ENCODE measurements around the gene FGF18.
"Not testable (repeated sequence)": the region's sequence is repeated elsewhere in the genome, so short reads cannot be mapped to it uniquely, and the experiment has no call there.

Gene FGF18

GRCh38 chr5:171418982-171419687 lies at the start of gene FGF18:
Gene FGF18, plus strand, starts transcription at chr5:171419647. Its CDS starts 553 bp downstream, at chr5:171420200.
- no peak for DNase-seq (ENCODE audit: low read depth in 3 of 3, low spot score in 1 of 3)

GRCh38 chr5:171369898-171370297 lies 49.5 kb upstream of the FGF18 start:
- no peak for DNase-seq (ENCODE audit: low read depth in 3 of 3, low spot score in 1 of 3)

GRCh38 chr5:171370881-171371280 lies 48.6 kb upstream of the FGF18 start:
- not testable (repeated sequence) for DNase-seq (ENCODE audit: low read depth in 3 of 3, low spot score in 1 of 3)

GRCh38 chr5:171371326-171371725 lies 48.1 kb upstream of the FGF18 start:
- DNase-seq (ENCODE audit: low read depth in 3 of 3, low spot score in 1 of 3), result no peak

- no peak for DNase-seq (ENCODE audit: low read depth in 3 of 3, low spot score in 1 of 3)
These were observed 39.5 kb upstream of the FGF18 start for GRCh38 chr5:171379961-171380360.

GRCh38 chr5:171384416-171384815 lies 35.0 kb upstream of the FGF18 start:
- not testable (repeated sequence) for DNase-seq (ENCODE audit: low read depth in 3 of 3, low spot score in 1 of 3)

- DNase-seq (ENCODE audit: low read depth in 3 of 3, low spot score in 1 of 3), result not testable (repeated sequence)
These were observed 34.4 kb upstream of the FGF18 start for GRCh38 chr5:171384999-171385398.

GRCh38 chr5:171386006-171386671 lies 33.3 kb upstream of the FGF18 start:
- no peak for DNase-seq (ENCODE audit: low read depth in 3 of 3, low spot score in 1 of 3)

GRCh38 chr5:171386861-171387344 lies 32.5 kb upstream of the FGF18 start:
- no peak for DNase-seq (ENCODE audit: low read depth in 3 of 3, low spot score in 1 of 3)

- peak; percentile 91 to 98 (median 98) for DNase-seq (ENCODE audit: low read depth in 3 of 3, low spot score in 1 of 3)
These were observed 32.0 kb upstream of the FGF18 start, which contains the start of gene NPM1 for GRCh38 chr5:171387345-171387969. Gene NPM1, plus strand, starts transcription at chr5:171387849. Its CDS starts 100 bp downstream, at chr5:171387949.

- peak; percentile 53 to 84 (median 63) for DNase-seq (ENCODE audit: low read depth in 3 of 3, low spot score in 1 of 3)
These were observed 31.3 kb upstream of the FGF18 start for GRCh38 chr5:171387970-171388815.

GRCh38 chr5:171388816-171389168 lies 30.7 kb upstream of the FGF18 start:
- DNase-seq (ENCODE audit: low read depth in 3 of 3, low spot score in 1 of 3), result no peak

GRCh38 chr5:171390883-171391677 lies 28.4 kb upstream of the FGF18 start:
- no peak for DNase-seq (ENCODE audit: low read depth in 3 of 3, low spot score in 1 of 3)

- DNase-seq (ENCODE audit: low read depth in 3 of 3, low spot score in 1 of 3), result no peak
These were observed 27.4 kb upstream of the FGF18 start for GRCh38 chr5:171391996-171392577.

- DNase-seq (ENCODE audit: low read depth in 3 of 3, low spot score in 1 of 3), result no peak
These were observed 26.8 kb upstream of the FGF18 start for GRCh38 chr5:171392585-171393159.

GRCh38 chr5:171395042-171395441 lies 24.4 kb upstream of the FGF18 start:
- DNase-seq (ENCODE audit: low read depth in 3 of 3, low spot score in 1 of 3), result no peak

- DNase-seq (ENCODE audit: low read depth in 3 of 3, low spot score in 1 of 3), result not testable (repeated sequence)
These were observed 22.9 kb upstream of the FGF18 start for GRCh38 chr5:171396583-171396982.

GRCh38 chr5:171397190-171397589 lies 22.3 kb upstream of the FGF18 start:
- no peak for DNase-seq (ENCODE audit: low read depth in 3 of 3, low spot score in 1 of 3)

- DNase-seq (ENCODE audit: low read depth in 3 of 3, low spot score in 1 of 3), result no peak
These were observed 21.8 kb upstream of the FGF18 start for GRCh38 chr5:171397599-171397998.
